SK-N-SH treated with all-trans-retinoic acid at 6 μM for 48 hours (cell line): Measurements from ENCODE around the gene UBE2I.

Experiments
- ATAC-seq: fragments of 200-7000 bp; cut with Tn5 transposase; 3 replicates; pipeline ENCODE4 v1.9.1; 2020; ENCODE audit warnings: mild to moderate bottlenecking, moderate library complexity
- ARNTL ChIP-seq: fragments of 450-650 bp; formaldehyde crosslinking; IDR thresholded peaks from 2 replicates; pipeline ENCODE4 v1.5.0; 2020; ENCODE audit warnings: low read depth, mild to moderate bottlenecking, moderate library complexity, borderline replicate concordance
- BACH2 ChIP-seq: fragments of 250-450 bp; sonication (Bioruptor Pico); IDR thresholded peaks from 2 replicates; pipeline ENCODE4 v1.9.0; 2021; ENCODE audit warnings: mild to moderate bottlenecking, borderline replicate concordance
- CSDC2 ChIP-seq: fragments of 250-450 bp; sonication (Bioruptor Pico); IDR thresholded peaks from 2 replicates; pipeline ENCODE4 v1.5.0; 2020; ENCODE audit warnings: mild to moderate bottlenecking, moderate library complexity
- ESRRG ChIP-seq: fragments of 250-450 bp; sonication (Bioruptor Pico); IDR thresholded peaks from 2 replicates; pipeline ENCODE4 v1.6.1; 2021; ENCODE audit warnings: mild to moderate bottlenecking
- GLIS3 ChIP-seq: fragments of 250-450 bp; sonication (Bioruptor Pico); IDR thresholded peaks from 2 replicates; pipeline ENCODE4 v1.5.0; 2020; ENCODE audit warnings: mild to moderate bottlenecking, moderate library complexity
- ISL1 ChIP-seq: fragments of 250-450 bp; sonication (Bioruptor Pico); IDR thresholded peaks from 2 replicates; pipeline ENCODE4 v2.1.2; 2022; ENCODE audit warnings: mild to moderate bottlenecking, moderate library complexity
- OSR1 ChIP-seq: fragments of 250-450 bp; sonication (Bioruptor Pico); IDR thresholded peaks from 2 replicates; pipeline ENCODE4 v1.8.0; 2022; ENCODE audit warnings: moderate library complexity, mild to moderate bottlenecking, inconsistent platforms
- PPARA ChIP-seq: fragments of 250-450 bp; sonication (Bioruptor Pico); IDR thresholded peaks from 2 replicates; pipeline ENCODE4 v1.5.0; 2020; ENCODE audit warnings: mild to moderate bottlenecking, borderline replicate concordance
- RARB ChIP-seq: fragments of 250-450 bp; sonication (Bioruptor Pico); IDR thresholded peaks from 2 replicates; pipeline ENCODE4 v1.8.0; 2021; ENCODE audit warnings: mild to moderate bottlenecking, moderate library complexity
- SNAI2 ChIP-seq: fragments of 250-450 bp; sonication (Bioruptor Pico); IDR thresholded peaks from 2 replicates; pipeline ENCODE4 v1.5.0; 2020; ENCODE audit warnings: mild to moderate bottlenecking, moderate library complexity
- TCF4 ChIP-seq: fragments of 250-450 bp; sonication (Bioruptor Pico); IDR thresholded peaks from 2 replicates; pipeline ENCODE4 v1.8.0; 2021; ENCODE audit warnings: mild to moderate bottlenecking, moderate library complexity, borderline replicate concordance
- TOX ChIP-seq: fragments of 250-450 bp; sonication (Bioruptor Pico); IDR thresholded peaks from 2 replicates; pipeline ENCODE4 v1.8.0; 2021; ENCODE audit warnings: mild to moderate bottlenecking, moderate library complexity, borderline replicate concordance
- ZC3H10 ChIP-seq: fragments of 250-450 bp; sonication (Bioruptor Pico); IDR thresholded peaks from 2 replicates; pipeline ENCODE4 v1.5.1; 2021; ENCODE audit warnings: mild to moderate bottlenecking, moderate library complexity
- ZFP3 ChIP-seq: fragments of 250-450 bp; sonication (Bioruptor Pico); IDR thresholded peaks from 2 replicates; pipeline ENCODE4 v1.5.0; 2020; ENCODE audit warnings: mild to moderate bottlenecking, moderate library complexity
- ZNF565 ChIP-seq: fragments of 450-650 bp; formaldehyde crosslinking; conservative IDR thresholded peaks from 2 replicates; pipeline ENCODE4 v1.5.0; 2020; ENCODE audit warnings: low read depth, mild to moderate bottlenecking, moderate library complexity
- ZNF70 ChIP-seq: fragments of 450-650 bp; formaldehyde crosslinking; IDR thresholded peaks from 2 replicates; pipeline ENCODE4 v1.5.0; 2020; ENCODE audit warnings: mild to moderate bottlenecking, moderate library complexity
- TF ChIP-seq, protein P1 (sequence below): fragments of 250-450 bp; sonication (Bioruptor Pico); IDR thresholded peaks from 2 replicates; pipeline ENCODE4 v1.8.0; 2021; ENCODE audit warnings: low read depth, mild to moderate bottlenecking, moderate library complexity, borderline replicate concordance
- TF ChIP-seq, protein P2 (sequence below): fragments of 250-450 bp; sonication (Bioruptor Pico); IDR thresholded peaks from 2 replicates; pipeline ENCODE4 v1.5.0; 2020; ENCODE audit warnings: mild to moderate bottlenecking, moderate library complexity
- TF ChIP-seq, protein P3 (sequence below): fragments of 250-450 bp; sonication (Bioruptor Pico); IDR thresholded peaks from 2 replicates; pipeline ENCODE4 v1.8.0; 2020; ENCODE audit warnings: mild to moderate bottlenecking, moderate library complexity, borderline replicate concordance
- TF ChIP-seq, protein P4 (sequence below): fragments of 250-450 bp; sonication (Bioruptor Pico); IDR thresholded peaks from 2 replicates; pipeline ENCODE4 v1.5.1; 2021; ENCODE audit warnings: mild to moderate bottlenecking, moderate library complexity

Gene UBE2I

DNA sequence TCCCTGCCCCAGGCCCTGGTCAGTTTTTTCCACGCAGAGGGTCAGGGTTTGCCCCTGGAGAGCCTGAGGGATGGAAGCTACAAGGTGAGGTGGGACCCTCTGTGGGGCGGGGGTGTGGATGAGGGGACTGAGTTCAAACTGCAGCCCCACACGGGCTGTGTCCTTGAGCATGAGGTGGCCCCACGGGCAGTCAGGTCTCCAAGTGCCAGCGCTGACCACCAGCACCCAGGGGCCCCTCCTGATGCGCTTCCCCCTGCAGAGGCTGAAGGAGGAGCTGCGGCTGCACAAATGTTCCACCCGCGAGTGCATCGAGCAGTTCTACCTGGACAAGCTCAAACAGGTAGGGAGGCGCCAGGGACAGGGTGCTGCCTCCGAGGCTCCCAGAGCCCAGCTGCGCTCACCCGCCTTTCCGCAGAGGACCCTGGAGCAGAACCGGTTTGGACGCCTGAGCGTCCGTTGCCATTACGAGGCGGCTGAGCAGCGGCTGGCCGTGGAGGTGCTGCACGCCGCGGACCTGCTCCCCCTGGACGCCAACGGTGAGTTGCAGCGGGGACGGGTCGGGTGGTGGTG is 37.9 kb downstream of the UBE2I start:
- no peak for ATAC-seq
- TF ChIP-seq SNAI2: no peak
- TF ChIP-seq ISL1 (CRISPR knock-in tag): no peak
- TF ChIP-seq ZNF70 (CRISPR knock-in tag): no peak
- TF ChIP-seq BACH2: no peak
- TF ChIP-seq RARB (CRISPR knock-in tag): no peak
- TF ChIP-seq, protein P1, sequence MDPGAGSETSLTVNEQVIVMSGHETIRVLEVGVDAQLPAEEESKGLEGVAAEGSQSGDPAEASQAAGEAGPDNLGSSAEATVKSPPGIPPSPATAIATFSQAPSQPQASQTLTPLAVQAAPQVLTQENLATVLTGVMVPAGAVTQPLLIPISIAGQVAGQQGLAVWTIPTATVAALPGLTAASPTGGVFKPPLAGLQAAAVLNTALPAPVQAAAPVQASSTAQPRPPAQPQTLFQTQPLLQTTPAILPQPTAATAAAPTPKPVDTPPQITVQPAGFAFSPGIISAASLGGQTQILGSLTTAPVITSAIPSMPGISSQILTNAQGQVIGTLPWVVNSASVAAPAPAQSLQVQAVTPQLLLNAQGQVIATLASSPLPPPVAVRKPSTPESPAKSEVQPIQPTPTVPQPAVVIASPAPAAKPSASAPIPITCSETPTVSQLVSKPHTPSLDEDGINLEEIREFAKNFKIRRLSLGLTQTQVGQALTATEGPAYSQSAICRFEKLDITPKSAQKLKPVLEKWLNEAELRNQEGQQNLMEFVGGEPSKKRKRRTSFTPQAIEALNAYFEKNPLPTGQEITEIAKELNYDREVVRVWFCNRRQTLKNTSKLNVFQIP (CRISPR knock-in tag): no peak
- no peak for TF ChIP-seq ZC3H10 (CRISPR knock-in tag)
- no peak for TF ChIP-seq CSDC2
- TF ChIP-seq OSR1 (CRISPR knock-in tag): no peak
- TF ChIP-seq ZNF565 (CRISPR knock-in tag): no peak
- TF ChIP-seq, protein P2, sequence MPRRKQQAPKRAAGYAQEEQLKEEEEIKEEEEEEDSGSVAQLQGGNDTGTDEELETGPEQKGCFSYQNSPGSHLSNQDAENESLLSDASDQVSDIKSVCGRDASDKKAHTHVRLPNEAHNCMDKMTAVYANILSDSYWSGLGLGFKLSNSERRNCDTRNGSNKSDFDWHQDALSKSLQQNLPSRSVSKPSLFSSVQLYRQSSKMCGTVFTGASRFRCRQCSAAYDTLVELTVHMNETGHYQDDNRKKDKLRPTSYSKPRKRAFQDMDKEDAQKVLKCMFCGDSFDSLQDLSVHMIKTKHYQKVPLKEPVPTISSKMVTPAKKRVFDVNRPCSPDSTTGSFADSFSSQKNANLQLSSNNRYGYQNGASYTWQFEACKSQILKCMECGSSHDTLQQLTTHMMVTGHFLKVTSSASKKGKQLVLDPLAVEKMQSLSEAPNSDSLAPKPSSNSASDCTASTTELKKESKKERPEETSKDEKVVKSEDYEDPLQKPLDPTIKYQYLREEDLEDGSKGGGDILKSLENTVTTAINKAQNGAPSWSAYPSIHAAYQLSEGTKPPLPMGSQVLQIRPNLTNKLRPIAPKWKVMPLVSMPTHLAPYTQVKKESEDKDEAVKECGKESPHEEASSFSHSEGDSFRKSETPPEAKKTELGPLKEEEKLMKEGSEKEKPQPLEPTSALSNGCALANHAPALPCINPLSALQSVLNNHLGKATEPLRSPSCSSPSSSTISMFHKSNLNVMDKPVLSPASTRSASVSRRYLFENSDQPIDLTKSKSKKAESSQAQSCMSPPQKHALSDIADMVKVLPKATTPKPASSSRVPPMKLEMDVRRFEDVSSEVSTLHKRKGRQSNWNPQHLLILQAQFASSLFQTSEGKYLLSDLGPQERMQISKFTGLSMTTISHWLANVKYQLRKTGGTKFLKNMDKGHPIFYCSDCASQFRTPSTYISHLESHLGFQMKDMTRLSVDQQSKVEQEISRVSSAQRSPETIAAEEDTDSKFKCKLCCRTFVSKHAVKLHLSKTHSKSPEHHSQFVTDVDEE (CRISPR knock-in tag): no peak
- no peak for TF ChIP-seq PPARA
- TF ChIP-seq, protein P3, sequence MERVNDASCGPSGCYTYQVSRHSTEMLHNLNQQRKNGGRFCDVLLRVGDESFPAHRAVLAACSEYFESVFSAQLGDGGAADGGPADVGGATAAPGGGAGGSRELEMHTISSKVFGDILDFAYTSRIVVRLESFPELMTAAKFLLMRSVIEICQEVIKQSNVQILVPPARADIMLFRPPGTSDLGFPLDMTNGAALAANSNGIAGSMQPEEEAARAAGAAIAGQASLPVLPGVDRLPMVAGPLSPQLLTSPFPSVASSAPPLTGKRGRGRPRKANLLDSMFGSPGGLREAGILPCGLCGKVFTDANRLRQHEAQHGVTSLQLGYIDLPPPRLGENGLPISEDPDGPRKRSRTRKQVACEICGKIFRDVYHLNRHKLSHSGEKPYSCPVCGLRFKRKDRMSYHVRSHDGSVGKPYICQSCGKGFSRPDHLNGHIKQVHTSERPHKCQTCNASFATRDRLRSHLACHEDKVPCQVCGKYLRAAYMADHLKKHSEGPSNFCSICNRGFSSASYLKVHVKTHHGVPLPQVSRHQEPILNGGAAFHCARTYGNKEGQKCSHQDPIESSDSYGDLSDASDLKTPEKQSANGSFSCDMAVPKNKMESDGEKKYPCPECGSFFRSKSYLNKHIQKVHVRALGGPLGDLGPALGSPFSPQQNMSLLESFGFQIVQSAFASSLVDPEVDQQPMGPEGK (CRISPR knock-in tag): no peak
- TF ChIP-seq ARNTL: no peak
- TF ChIP-seq TOX (CRISPR knock-in tag): no peak
- no peak for TF ChIP-seq GLIS3 (CRISPR knock-in tag)
- TF ChIP-seq ESRRG (CRISPR knock-in tag): no peak

DNA sequence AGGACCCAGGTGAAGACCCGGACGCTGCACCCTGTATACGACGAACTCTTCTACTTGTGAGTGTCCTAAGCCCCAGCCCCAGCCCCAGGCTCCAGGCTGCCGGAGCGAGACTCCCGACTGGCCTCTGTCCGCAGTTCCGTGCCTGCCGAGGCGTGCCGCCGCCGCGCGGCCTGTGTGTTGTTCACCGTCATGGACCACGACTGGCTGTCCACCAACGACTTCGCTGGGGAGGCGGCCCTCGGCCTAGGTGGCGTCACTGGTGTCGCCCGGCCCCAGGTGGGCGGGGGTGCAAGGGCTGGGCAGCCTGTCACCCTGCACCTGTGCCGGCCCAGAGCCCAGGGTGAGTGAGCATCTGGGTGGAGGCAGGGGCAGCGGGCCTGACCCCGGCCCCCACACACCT is 38.5 kb downstream of the UBE2I start:
- no peak for ATAC-seq
- no peak for TF ChIP-seq GLIS3 (CRISPR knock-in tag)
- TF ChIP-seq, protein P2 (CRISPR knock-in tag): no peak
- TF ChIP-seq ISL1 (CRISPR knock-in tag): no peak

DNA sequence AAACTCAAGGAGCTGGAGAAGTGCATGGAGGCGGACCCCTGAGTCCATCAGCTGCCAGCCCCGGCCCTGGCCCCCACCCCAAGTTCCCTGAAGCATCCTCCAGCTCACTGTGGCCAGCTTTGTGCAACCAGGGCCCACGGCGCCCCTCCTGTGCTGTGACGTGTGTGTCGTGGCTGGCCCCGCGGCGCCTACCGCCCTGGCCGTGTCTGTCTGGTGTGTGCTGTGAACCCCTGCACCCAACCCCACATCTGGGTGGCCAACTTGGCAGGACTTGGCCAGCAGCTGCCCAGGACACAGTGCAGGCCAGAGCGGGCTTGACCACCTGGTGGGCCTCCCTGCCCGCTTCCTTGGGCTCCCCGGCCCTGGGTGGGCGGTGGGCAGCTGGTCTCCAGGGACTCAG is 39.0 kb downstream of the UBE2I start:
- TF ChIP-seq GLIS3 (CRISPR knock-in tag) (no peak), OSR1 (CRISPR knock-in tag) (no peak), ESRRG (CRISPR knock-in tag) (no peak), ARNTL (no peak), ZFP3 (CRISPR knock-in tag) (no peak), TCF4 (CRISPR knock-in tag) (no peak), TOX (CRISPR knock-in tag) (no peak), CSDC2 (no peak)
- TF ChIP-seq, protein P2 (CRISPR knock-in tag): no peak
- TF ChIP-seq, protein P4, sequence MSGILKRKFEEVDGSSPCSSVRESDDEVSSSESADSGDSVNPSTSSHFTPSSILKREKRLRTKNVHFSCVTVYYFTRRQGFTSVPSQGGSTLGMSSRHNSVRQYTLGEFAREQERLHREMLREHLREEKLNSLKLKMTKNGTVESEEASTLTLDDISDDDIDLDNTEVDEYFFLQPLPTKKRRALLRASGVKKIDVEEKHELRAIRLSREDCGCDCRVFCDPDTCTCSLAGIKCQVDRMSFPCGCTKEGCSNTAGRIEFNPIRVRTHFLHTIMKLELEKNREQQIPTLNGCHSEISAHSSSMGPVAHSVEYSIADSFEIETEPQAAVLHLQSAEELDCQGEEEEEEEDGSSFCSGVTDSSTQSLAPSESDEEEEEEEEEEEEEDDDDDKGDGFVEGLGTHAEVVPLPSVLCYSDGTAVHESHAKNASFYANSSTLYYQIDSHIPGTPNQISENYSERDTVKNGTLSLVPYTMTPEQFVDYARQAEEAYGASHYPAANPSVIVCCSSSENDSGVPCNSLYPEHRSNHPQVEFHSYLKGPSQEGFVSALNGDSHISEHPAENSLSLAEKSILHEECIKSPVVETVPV: no peak
- TF ChIP-seq, all 23 proteins: peak for 0
- no peak for ATAC-seq
